ENCODE data around the gene NMB. TPM values are rescaled to one million over a fixed set of nuclear protein-coding genes. Genes with fewer than 3 reads are reported as not detected.
"Not testable (repeated sequence)": the region's sequence is repeated elsewhere in the genome, so short reads cannot be mapped to it uniquely, and the experiment has no call there.

The NMB gene
- polyA plus RNA-seq, 1 of the 3 experiments (the other 2 are of a cell fraction), result 6.5 TPM

GRCh38 chr15:84643838-84644237 is 14.2 kb downstream of the NMB start:
- peaks cover 4% of the 10 kb centered on the region for H3F3A ChIP-seq (replicated peaks; ENCODE audit: insufficient read depth)
- no peaks in the 10 kb centered on the region for H3K9me3 ChIP-seq
- no peak overlapping the region for H3K27ac ChIP-seq (ENCODE audit: low read depth in 2 of 2, low read length in 1 of 2)
- H3K9ac ChIP-seq, result no peak overlapping the region
- no peak overlapping the region for H2AFZ ChIP-seq (ENCODE audit: low read depth)
- no peak for DNase-seq
- no peaks in the 10 kb centered on the region for H4K20me1 ChIP-seq (ENCODE audit: insufficient read depth)
- H3K4me2 ChIP-seq, result no peak overlapping the region
- WGBS (ENCODE audit: low lambda C conversion rate), result 87% methylated on average over 6 of the region's 6 CpGs
- peaks cover 57 to 61% of the 10 kb centered on the region in 2 experiments for H3K36me3 ChIP-seq (replicated peaks in 1 of 2; ENCODE audit: control insufficient read depth in 1 of 2, insufficient read depth in 2 of 2, low read length in 1 of 2)
- H3K4me3 ChIP-seq (ENCODE audit: low read depth in 2 of 2, low read length in 1 of 2), result no peak overlapping the region
- ChIA-PET CTCF (interaction anchor here (1.6 kb wide), 1 partner anchor 10 kb away, joined by 5 read pairs; the partner anchor contains the start of gene WDR73), POLR2A (interaction anchor here (1.5 kb wide), 1 partner anchor 10 kb away, joined by 6 read pairs; the partner anchor contains the start of gene WDR73)
- H3K9me2 ChIP-seq, result no peaks in the 10 kb centered on the region
- no peaks in the 10 kb centered on the region for H3K27me3 ChIP-seq (ENCODE audit: insufficient read depth)
- H3K4me1 ChIP-seq (ENCODE audit: control insufficient read depth in 1 of 2, insufficient read depth in 2 of 2, low read depth in 1 of 2, low read length in 1 of 2), result no peaks in the 10 kb centered on the region; a peak in 1 of 4 replicates
- H3K79me2 ChIP-seq (ENCODE audit: insufficient read depth), result peaks cover 6% of the 10 kb centered on the region; the same call in 1 of the 2 replicates
- TF ChIP-seq RFX5 (IDR thresholded peaks at IDR 0.05; ENCODE audit: low read length) (no peak), SIN3A (IDR thresholded peaks at IDR 0.05; ENCODE audit: borderline replicate concordance, low read depth, low read length) (no peak)

DNA sequence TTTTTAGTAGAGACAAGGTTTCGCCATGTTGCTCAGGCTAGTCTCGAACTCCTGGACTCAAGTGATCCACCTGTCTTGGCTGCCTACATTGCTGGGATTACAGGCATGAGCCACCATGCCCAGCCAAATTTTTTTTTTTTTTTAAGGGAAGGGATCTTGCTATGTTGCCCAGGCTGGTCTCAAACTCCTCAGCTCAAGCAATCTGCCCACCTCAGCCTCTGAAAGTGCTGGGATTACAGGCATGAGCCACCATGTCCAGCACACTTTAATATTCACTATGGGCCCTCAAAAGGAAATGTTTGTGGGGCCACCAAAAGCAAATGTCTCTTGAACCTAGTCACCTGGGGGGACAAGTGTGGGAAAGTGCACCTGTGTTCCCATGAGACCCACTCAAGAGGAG is 15.4 kb downstream of the NMB start:
- not testable (repeated sequence) for H3K9me3 ChIP-seq; DNase-seq; H3K79me2 ChIP-seq (ENCODE audit: insufficient read depth); H3K9me2 ChIP-seq; H2AFZ ChIP-seq (ENCODE audit: low read depth); H3K4me2 ChIP-seq; H3K4me3 ChIP-seq (ENCODE audit: low read depth in 2 of 2, low read length in 1 of 2); H3K4me1 ChIP-seq (ENCODE audit: control insufficient read depth in 1 of 2, insufficient read depth in 2 of 2, low read depth in 1 of 2, low read length in 1 of 2); H3K9ac ChIP-seq; H3F3A ChIP-seq (replicated peaks; ENCODE audit: insufficient read depth); H3K27me3 ChIP-seq (ENCODE audit: insufficient read depth); H4K20me1 ChIP-seq (ENCODE audit: insufficient read depth); H3K27ac ChIP-seq (ENCODE audit: low read depth in 2 of 2, low read length in 1 of 2)
- WGBS (ENCODE audit: low lambda C conversion rate), result 67% methylated on average over 2 of the region's 2 CpGs
- ChIA-PET CTCF (interaction anchor here (1.0 to 1.7 kb wide), 4 partner anchors 11 to 286 kb away, joined by 3 to 5 read pairs (median 4); partner anchors contain the start of gene WDR73), POLR2A (interaction anchor here (0.6 to 1.9 kb wide), 3 partner anchors 11 to 256 kb away, joined by 3 to 8 read pairs (median 4); partner anchors contain the start of gene WDR73)
- peaks cover 47 to 54% of the 10 kb centered on the region in 2 experiments for H3K36me3 ChIP-seq (replicated peaks in 1 of 2; ENCODE audit: control insufficient read depth in 1 of 2, insufficient read depth in 2 of 2, low read length in 1 of 2)

DNA sequence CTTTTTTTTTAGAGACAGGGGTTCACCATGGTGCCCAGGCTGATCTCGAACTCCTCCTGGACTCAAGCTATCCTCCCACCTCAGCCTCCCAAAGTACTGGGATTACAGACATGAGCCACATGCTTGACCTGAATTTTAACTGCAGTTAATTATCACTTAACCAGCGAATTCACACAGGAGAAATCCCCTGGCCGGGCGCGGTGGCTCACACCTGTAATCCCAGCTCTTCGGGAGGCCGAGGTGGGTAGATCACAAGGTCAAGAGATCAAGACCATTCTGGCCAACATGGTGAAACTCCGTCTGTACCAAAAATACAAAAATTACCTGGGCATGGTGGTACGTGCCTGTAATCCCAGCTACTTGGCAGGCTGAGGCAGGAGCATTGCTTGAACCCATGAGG is 16.1 kb downstream of the NMB start:
- WGBS (ENCODE audit: low lambda C conversion rate), result 98% methylated on average over 9 of the region's 9 CpGs
- not testable (repeated sequence) for DNase-seq
- POLR2A ChIA-PET, result interaction anchor here (1.9 kb wide), 1 partner anchor 12 kb away, joined by 8 read pairs; the partner anchor contains the start of gene WDR73

GRCh38 chr15:84638103-84638502 is 19.9 kb downstream of the NMB start:
- DNase-seq, result no peak
- POLR2A ChIA-PET, result no interaction called here
- H3K36me3 ChIP-seq (replicated peaks in 1 of 2; ENCODE audit: control insufficient read depth in 1 of 2, insufficient read depth in 2 of 2, low read length in 1 of 2), result peaks cover 36 to 37% of the 10 kb centered on the region in 2 experiments
- no peaks in the 10 kb centered on the region for H3K9me2 ChIP-seq
- no peaks in the 10 kb centered on the region for H3K27me3 ChIP-seq (ENCODE audit: insufficient read depth)
- H3K4me2 ChIP-seq, result no peak overlapping the region
- H3K9me3 ChIP-seq, result no peaks in the 10 kb centered on the region
- WGBS (ENCODE audit: low lambda C conversion rate), result 74% methylated on average over 3 of the region's 3 CpGs
- H2AFZ ChIP-seq (ENCODE audit: low read depth), result no peak overlapping the region
- peaks cover 8% of the 10 kb centered on the region for H3F3A ChIP-seq (replicated peaks; ENCODE audit: insufficient read depth)
- H3K4me3 ChIP-seq (ENCODE audit: low read depth in 2 of 2, low read length in 1 of 2), result no peak overlapping the region
- H3K9ac ChIP-seq, result no peak overlapping the region
- no peak for TF ChIP-seq CHD2 (IDR thresholded peaks at IDR 0.05; ENCODE audit: low read length, partially characterized antibody)
- no peak overlapping the region for H3K27ac ChIP-seq (ENCODE audit: low read depth in 2 of 2, low read length in 1 of 2)
- peaks cover 21% of the 10 kb centered on the region; the same call in 1 of the 2 replicates for H3K79me2 ChIP-seq (ENCODE audit: insufficient read depth)
- peaks cover 10% of the 10 kb centered on the region; the same call in 1 of the 2 replicates for H4K20me1 ChIP-seq (ENCODE audit: insufficient read depth)
- peaks cover 0 to 6% of the 10 kb centered on the region in 2 experiments; a peak in 2 of 4 replicates for H3K4me1 ChIP-seq (ENCODE audit: control insufficient read depth in 1 of 2, insufficient read depth in 2 of 2, low read depth in 1 of 2, low read length in 1 of 2)
- CTCF ChIA-PET, result no interaction called here

More for the DNA sequence above, 16.1 kb downstream of the NMB start:
- H3K79me2 ChIP-seq (ENCODE audit: insufficient read depth); H2AFZ ChIP-seq (ENCODE audit: low read depth); H3K4me2 ChIP-seq; H3K4me3 ChIP-seq (ENCODE audit: low read depth in 2 of 2, low read length in 1 of 2); H3K9me2 ChIP-seq; H3F3A ChIP-seq (replicated peaks; ENCODE audit: insufficient read depth); H3K27ac ChIP-seq (ENCODE audit: low read depth in 2 of 2, low read length in 1 of 2); H3K4me1 ChIP-seq (ENCODE audit: control insufficient read depth in 1 of 2, insufficient read depth in 2 of 2, low read depth in 1 of 2, low read length in 1 of 2); H4K20me1 ChIP-seq (ENCODE audit: insufficient read depth); H3K9ac ChIP-seq; H3K9me3 ChIP-seq; H3K27me3 ChIP-seq (ENCODE audit: insufficient read depth): not testable (repeated sequence)
- CTCF ChIA-PET, result interaction anchor here (1.4 to 1.7 kb wide), 2 partner anchors 12 to 286 kb away, joined by 5 read pairs; partner anchors contain the start of gene WDR73
- peaks cover 47 to 57% of the 10 kb centered on the region in 2 experiments for H3K36me3 ChIP-seq (replicated peaks in 1 of 2; ENCODE audit: control insufficient read depth in 1 of 2, insufficient read depth in 2 of 2, low read length in 1 of 2)

Data from SK-N-SH (cell line).